OCI-LY7 (cell line): ENCODE data around the gene FAM240A. TPM values are rescaled to one million over a fixed set of nuclear protein-coding genes. Genes with fewer than 3 reads are reported as not detected.

ENCODE experiments used
- BruUV-seq: library from RNA; stranded (reverse); fragments of 400-500 nt; replicated peaks from 2 replicates; lab custom pipeline; 2021; lab: Mats Ljungman, UMichigan
- CTCF ChIA-PET: fragments of 300-600 bp; sonication (Branson Sonifier 250); formaldehyde crosslinking; loops from one replicate; lab custom pipeline; 2022; ENCODE audit warnings: antibody characterized with exemption; ENCODE audit not compliant: unreplicated experiment; lab: Charles Lee
- POLR2A ChIA-PET: fragments of 300-600 bp; sonication (Branson Sonifier 250); formaldehyde crosslinking; loops from one replicate; lab custom pipeline; 2022; ENCODE audit warnings: antibody characterized with exemption; lab: Charles Lee
- DNase-seq: peaks from one replicate; pipeline ENCODE4 v3.0.0-alpha.2; 2015; ENCODE audit warnings: low spot score
- H2AFZ ChIP-seq: fragments of 200-600 bp; sonication (generic), shearing (Covaris generic); 2 replicates; pipeline ENCODE4 v1.6.1; 2014; ENCODE audit warnings: mild to moderate bottlenecking, antibody characterized with exemption, low read length, moderate library complexity
- H3K27ac ChIP-seq: fragments of 200-600 bp; sonication (generic); 2 replicates; pipeline ENCODE4 v1.5.1; 2014; ENCODE audit warnings: mixed run types, low read depth, mild to moderate bottlenecking, moderate library complexity, low read length, inconsistent platforms; ENCODE audit not compliant: poor library complexity, severe bottlenecking
- H3K36me3 ChIP-seq: fragments of 200-600 bp; sonication (generic); 2 replicates; pipeline ENCODE4 v1.6.1; 2014; ENCODE audit warnings: mild to moderate bottlenecking, antibody characterized with exemption, low read length, moderate library complexity, mixed read lengths; ENCODE audit not compliant: insufficient read depth
- H3K4me1 ChIP-seq: fragments of 200-600 bp; sonication (generic); 2 replicates; pipeline ENCODE4 v1.5.1; 2014; ENCODE audit warnings: mild to moderate bottlenecking, low read length; ENCODE audit not compliant: insufficient read depth, poor library complexity, severe bottlenecking
- H3K4me2 ChIP-seq: fragments of 200-600 bp; sonication (generic); 2 replicates; pipeline ENCODE4 v1.6.1; 2014; ENCODE audit warnings: mild to moderate bottlenecking, low read length
- H3K4me3 ChIP-seq: fragments of 200-600 bp; sonication (generic); 2 replicates; pipeline ENCODE4 v1.5.1; 2014; ENCODE audit warnings: mild to moderate bottlenecking, low read depth, low read length; ENCODE audit not compliant: poor library complexity, severe bottlenecking
- H3K79me2 ChIP-seq: fragments of 200-600 bp; sonication (generic); 2 replicates; pipeline ENCODE4 v1.6.1; 2016; ENCODE audit warnings: low read depth, mild to moderate bottlenecking, low read length, moderate library complexity, mixed read lengths; ENCODE audit not compliant: insufficient read depth
- H3K9me2 ChIP-seq: fragments of 200-600 bp; sonication (generic); 2 replicates; pipeline ENCODE4 v1.6.1; 2016; ENCODE audit warnings: mild to moderate bottlenecking, low read length, mixed read lengths; ENCODE audit not compliant: insufficient read depth
- H3K9me3 ChIP-seq: fragments of 200-600 bp; sonication (generic); 2 replicates; pipeline ENCODE4 v1.6.1; 2014; ENCODE audit warnings: mild to moderate bottlenecking, mixed run types, low read length, mixed read lengths
- H4K20me1 ChIP-seq: fragments of 200-600 bp; sonication (generic); 2 replicates; pipeline ENCODE4 v1.6.1; 2014; ENCODE audit warnings: mild to moderate bottlenecking, antibody characterized with exemption, low read length, moderate library complexity, mixed read lengths; ENCODE audit not compliant: insufficient read depth
- EZH2phosphoT487 ChIP-seq: fragments of 200-600 bp; sonication (generic); IDR thresholded peaks from 2 replicates; pipeline ENCODE4 v1.6.1; 2018; ENCODE audit warnings: low read depth, borderline replicate concordance, mild to moderate bottlenecking, mixed run types, antibody characterized with exemption, low read length, moderate library complexity, mixed read lengths
- intact Hi-C: fragments of 100-400 bp; cut with micrococcal nuclease; formaldehyde crosslinking; loops from one replicate; pipeline ENCODE4 v1.10.0; 2022; ENCODE audit not compliant: unreplicated experiment
- total RNA-seq, 2 experiments: library from RNA; depleted of rRNA in 1 of 2; stranded (reverse); fragments of >200 nt in 1 of 2; shearing (Covaris generic) in 1 of 2; gene quantifications; 2 replicates each; pipeline ENCODE4 v1.2.3, GENCODE V29; 2014 to 2022
- TF ChIP-seq, protein P1 (sequence below): fragments of 200-600 bp; sonication (generic); conservative IDR thresholded peaks from 2 replicates; pipeline ENCODE4 v1.5.1; 2014; ENCODE audit warnings: mild to moderate bottlenecking, antibody characterized with exemption, low read length, moderate library complexity, mixed read lengths

FAM240A gene
- total RNA-seq, 2 experiments from 2014 or later, result not detected

DNA sequence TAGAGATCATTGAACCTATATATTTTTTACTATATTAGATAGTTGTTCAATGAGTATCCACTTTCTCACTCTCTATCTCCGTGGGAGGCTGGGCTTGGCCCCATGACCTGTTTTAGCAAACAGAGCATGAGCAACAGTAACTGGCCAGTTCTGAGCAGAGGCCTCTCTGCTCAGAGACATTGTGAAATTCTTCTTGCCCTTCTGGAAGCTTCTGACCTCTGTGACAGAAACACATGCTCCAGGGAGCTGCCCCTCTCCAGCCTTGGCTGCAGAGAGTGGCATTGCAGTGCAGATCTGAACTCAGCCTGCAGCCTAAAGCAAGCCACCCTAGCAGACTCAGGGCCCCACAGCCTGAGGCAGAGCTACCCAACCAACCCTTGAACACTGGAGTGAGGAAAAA lies 20.5 kb downstream of the FAM240A start:
- no peaks in the 10 kb centered on the region for H3K9me3 ChIP-seq
- no peaks in the 10 kb centered on the region for H3K36me3 ChIP-seq
- peaks cover 12% of the 10 kb centered on the region for H3K4me1 ChIP-seq
- H3K79me2 ChIP-seq, result no peaks in the 10 kb centered on the region
- CTCF ChIA-PET, result no interaction called here
- no peaks in the 10 kb centered on the region for H4K20me1 ChIP-seq
- DNase-seq, result no peak
- BruUV-seq, result no TSS peak
- H3K9me2 ChIP-seq, result no peaks in the 10 kb centered on the region
- H3K4me2 ChIP-seq, result no peak overlapping the region
- no peak overlapping the region for H2AFZ ChIP-seq
- intact Hi-C loops, result loop anchor here (5.0 kb wide), 1 partner anchor 75 kb away; no protein-coding TSS in a partner anchor
- POLR2A ChIA-PET, result interaction anchor here (0.7 to 0.9 kb wide), 2 partner anchors 290 to 294 kb away, joined by 3 read pairs; no protein-coding TSS in a partner anchor
- H3K27ac ChIP-seq, result no peak overlapping the region
- no peak overlapping the region for H3K4me3 ChIP-seq
- no peak for TF ChIP-seq EZH2phosphoT487
- TF ChIP-seq, protein P1, sequence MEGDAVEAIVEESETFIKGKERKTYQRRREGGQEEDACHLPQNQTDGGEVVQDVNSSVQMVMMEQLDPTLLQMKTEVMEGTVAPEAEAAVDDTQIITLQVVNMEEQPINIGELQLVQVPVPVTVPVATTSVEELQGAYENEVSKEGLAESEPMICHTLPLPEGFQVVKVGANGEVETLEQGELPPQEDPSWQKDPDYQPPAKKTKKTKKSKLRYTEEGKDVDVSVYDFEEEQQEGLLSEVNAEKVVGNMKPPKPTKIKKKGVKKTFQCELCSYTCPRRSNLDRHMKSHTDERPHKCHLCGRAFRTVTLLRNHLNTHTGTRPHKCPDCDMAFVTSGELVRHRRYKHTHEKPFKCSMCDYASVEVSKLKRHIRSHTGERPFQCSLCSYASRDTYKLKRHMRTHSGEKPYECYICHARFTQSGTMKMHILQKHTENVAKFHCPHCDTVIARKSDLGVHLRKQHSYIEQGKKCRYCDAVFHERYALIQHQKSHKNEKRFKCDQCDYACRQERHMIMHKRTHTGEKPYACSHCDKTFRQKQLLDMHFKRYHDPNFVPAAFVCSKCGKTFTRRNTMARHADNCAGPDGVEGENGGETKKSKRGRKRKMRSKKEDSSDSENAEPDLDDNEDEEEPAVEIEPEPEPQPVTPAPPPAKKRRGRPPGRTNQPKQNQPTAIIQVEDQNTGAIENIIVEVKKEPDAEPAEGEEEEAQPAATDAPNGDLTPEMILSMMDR, result no peak

DNA sequence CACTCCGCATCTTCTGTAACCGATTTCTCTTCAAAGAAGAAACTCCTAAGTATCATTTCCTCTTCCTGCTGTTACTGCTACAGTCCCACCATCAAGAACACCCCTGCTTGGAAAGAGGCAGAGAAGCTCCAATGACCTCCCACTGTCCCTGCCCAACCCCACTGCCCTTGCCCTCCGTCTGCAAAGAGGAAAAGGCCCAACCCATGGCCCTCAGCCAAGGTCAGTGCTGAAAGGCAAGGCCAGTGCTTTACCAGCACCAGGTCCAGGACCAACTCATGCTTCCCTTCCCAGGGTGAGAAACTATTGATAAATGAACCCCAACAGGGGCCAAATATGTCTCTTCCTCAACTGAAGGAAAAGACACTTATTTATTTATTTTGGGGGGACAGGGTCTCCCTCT lies 22.5 kb downstream of the FAM240A start:
- H3K9me2 ChIP-seq, result no peaks in the 10 kb centered on the region
- H3K36me3 ChIP-seq, result no peaks in the 10 kb centered on the region
- DNase-seq, result no peak
- TF ChIP-seq, protein P1, result no peak
- TF ChIP-seq EZH2phosphoT487, result no peak
- no peak overlapping the region for H3K4me3 ChIP-seq
- H3K9me3 ChIP-seq, result no peaks in the 10 kb centered on the region
- H3K4me2 ChIP-seq, result no peak overlapping the region
- no TSS peak for BruUV-seq
- intact Hi-C loops, result loop anchor here (5.0 kb wide), 1 partner anchor 78 kb away; no protein-coding TSS in a partner anchor
- peaks cover 4% of the 10 kb centered on the region for H3K4me1 ChIP-seq
- H3K27ac ChIP-seq, result no peak overlapping the region
- no peak overlapping the region for H2AFZ ChIP-seq
- POLR2A ChIA-PET, result no interaction called here
- no peaks in the 10 kb centered on the region for H3K79me2 ChIP-seq
- H4K20me1 ChIP-seq, result no peaks in the 10 kb centered on the region
- CTCF ChIA-PET, result interaction anchor here (0.5 kb wide), 1 partner anchor 90 kb away, joined by 3 read pairs; no protein-coding TSS in a partner anchor

DNA sequence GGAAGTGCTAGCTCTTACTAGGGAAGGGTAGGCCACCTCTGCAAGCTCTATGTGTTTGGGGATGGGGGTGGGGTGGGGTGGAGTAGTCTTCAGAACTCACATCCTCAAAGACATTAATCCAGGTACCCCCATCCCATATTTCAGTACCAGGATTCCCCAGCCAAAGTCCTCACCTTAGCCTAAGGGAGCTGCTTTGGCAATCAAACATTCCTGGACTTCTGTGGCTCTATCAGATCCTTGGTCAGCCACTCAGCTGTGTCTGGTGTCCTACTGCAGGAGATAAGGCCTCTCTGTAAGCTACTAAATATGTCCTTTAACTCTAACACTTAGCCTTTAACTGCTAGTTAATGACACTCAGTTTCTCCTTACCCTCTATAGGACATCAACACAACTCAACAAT lies 26.9 kb downstream of the FAM240A start:
- BruUV-seq, result no TSS peak
- POLR2A ChIA-PET, result no interaction called here

More for the DNA sequence above, 26.9 kb downstream of the FAM240A start:
- intact Hi-C loops, result no loop called here
- no peaks in the 10 kb centered on the region for H3K9me2 ChIP-seq
- H2AFZ ChIP-seq, result no peak overlapping the region
- no peak for TF ChIP-seq EZH2phosphoT487
- TF ChIP-seq, protein P1, result no peak
- H3K9me3 ChIP-seq, result no peaks in the 10 kb centered on the region
- no peak for DNase-seq
- H3K27ac ChIP-seq, result no peak overlapping the region
- H3K4me3 ChIP-seq, result no peak overlapping the region
- CTCF ChIA-PET, result no interaction called here
- no peak overlapping the region for H3K4me2 ChIP-seq
- no peaks in the 10 kb centered on the region for H3K36me3 ChIP-seq
- no peaks in the 10 kb centered on the region for H3K4me1 ChIP-seq
- no peaks in the 10 kb centered on the region for H4K20me1 ChIP-seq
- H3K79me2 ChIP-seq, result no peaks in the 10 kb centered on the region
